SJSA1 (cell line): ENCODE results near the gene NEK10. TPM values are rescaled to one million over a fixed set of nuclear protein-coding genes. Genes with fewer than 3 reads are reported as not detected.
"Not testable (repeated sequence)": the region's sequence is repeated elsewhere in the genome, so short reads cannot be mapped to it uniquely, and the experiment has no call there.

Experiments
- DNase-seq, 2 experiments: peaks; one replicate each; pipeline ENCODE4 v3.0.0-alpha.2; 2015 to 2020; ENCODE audit warnings: low spot score in 2 of 2, low read depth in 1 of 2
- H3K27ac ChIP-seq: fragments of 250-450 bp; sonication (Bioruptor Pico); 2 replicates; pipeline ENCODE4 v1.5.1; 2020; ENCODE audit warnings: mild to moderate bottlenecking, moderate library complexity
- H3K27me3 ChIP-seq: fragments of 250-450 bp; sonication (Bioruptor Pico); replicated peaks from 2 replicates; pipeline ENCODE4 v1.5.1; 2020; ENCODE audit warnings: mild to moderate bottlenecking, moderate library complexity
- H3K36me3 ChIP-seq: fragments of 250-450 bp; sonication (Bioruptor Pico); 2 replicates; pipeline ENCODE4 v1.5.1; 2020; ENCODE audit warnings: mild to moderate bottlenecking
- H3K4me1 ChIP-seq: fragments of 250-450 bp; sonication (Bioruptor Pico); replicated peaks from 2 replicates; pipeline ENCODE4 v1.6.1; 2021; ENCODE audit warnings: mild to moderate bottlenecking
- H3K4me3 ChIP-seq: fragments of 250-450 bp; sonication (Bioruptor Pico); 2 replicates; pipeline ENCODE4 v1.5.1; 2020; ENCODE audit warnings: mild to moderate bottlenecking
- H3K9me3 ChIP-seq: fragments of 250-450 bp; sonication (Bioruptor Pico); replicated peaks from 2 replicates; pipeline ENCODE4 v1.5.1; 2020; ENCODE audit warnings: mild to moderate bottlenecking
- total RNA-seq: library from RNA; depleted of rRNA; stranded (reverse); fragments of >200 nt; shearing (Covaris generic); gene quantifications from 2 replicates; pipeline ENCODE4 v1.2.3, GENCODE V29; 2014

The NEK10 gene
- total RNA-seq, 1 experiment from 2014 or later = 1.8 TPM

GRCh38 chr3:27317096-27317495 lies 52.1 kb downstream of the NEK10 start:
- H3K4me1 ChIP-seq = peaks cover 3% of the 10 kb centered on the region
- no peak overlapping the region for H3K27ac ChIP-seq
- DNase-seq = no peak
- H3K4me3 ChIP-seq = no peak overlapping the region
- no peaks in the 10 kb centered on the region for H3K27me3 ChIP-seq
- H3K9me3 ChIP-seq = no peaks in the 10 kb centered on the region
- H3K36me3 ChIP-seq = no peaks in the 10 kb centered on the region

GRCh38 chr3:27315003-27315402 lies 54.2 kb downstream of the NEK10 start:
- Histone ChIP-seq H3K4me1 (peaks cover 20% of the 10 kb centered on the region), H3K9me3 (no peaks in the 10 kb centered on the region), H3K27me3 (no peaks in the 10 kb centered on the region), H3K36me3 (no peaks in the 10 kb centered on the region), H3K27ac (no peak overlapping the region), H3K4me3 (no peak overlapping the region)
- no peak for DNase-seq

DNA sequence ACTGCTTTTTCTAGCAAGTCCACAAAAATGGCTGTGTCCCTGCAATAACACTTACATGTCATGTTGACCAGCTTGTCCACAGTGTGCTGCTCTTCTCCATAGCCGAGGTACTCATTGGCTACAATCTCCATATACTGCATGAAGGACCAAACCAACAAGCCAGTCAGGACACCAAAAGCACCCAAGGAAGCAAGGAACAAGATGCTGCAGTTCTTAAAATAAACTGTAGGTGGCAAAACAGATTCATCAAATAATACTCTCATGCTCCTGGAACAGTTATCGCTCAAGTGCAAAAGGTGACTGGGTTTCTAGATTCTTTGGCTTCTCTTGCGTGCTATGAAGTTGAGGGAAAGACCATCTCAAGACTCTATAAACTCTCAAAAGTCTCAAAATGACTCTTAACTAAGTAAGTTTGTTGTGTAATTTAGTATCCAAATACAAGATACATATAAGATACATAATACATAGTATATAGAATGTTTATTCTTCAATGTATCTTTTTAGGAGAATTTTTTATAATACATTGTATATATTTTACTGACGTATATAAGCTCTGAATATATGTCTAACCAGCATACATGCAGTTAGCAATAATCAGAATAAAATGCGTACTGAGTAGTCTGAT lies 57.0 kb downstream of the NEK10 start:
- DNase-seq = peak in 1 of 2 experiments; percentile 78
- Histone ChIP-seq H3K27me3 (no peaks in the 10 kb centered on the region), H3K4me1 (peaks cover 20% of the 10 kb centered on the region), H3K27ac (peak overlapping the region; percentile 58), H3K9me3 (no peaks in the 10 kb centered on the region), H3K36me3 (no peaks in the 10 kb centered on the region), H3K4me3 (no peak overlapping the region)

DNA sequence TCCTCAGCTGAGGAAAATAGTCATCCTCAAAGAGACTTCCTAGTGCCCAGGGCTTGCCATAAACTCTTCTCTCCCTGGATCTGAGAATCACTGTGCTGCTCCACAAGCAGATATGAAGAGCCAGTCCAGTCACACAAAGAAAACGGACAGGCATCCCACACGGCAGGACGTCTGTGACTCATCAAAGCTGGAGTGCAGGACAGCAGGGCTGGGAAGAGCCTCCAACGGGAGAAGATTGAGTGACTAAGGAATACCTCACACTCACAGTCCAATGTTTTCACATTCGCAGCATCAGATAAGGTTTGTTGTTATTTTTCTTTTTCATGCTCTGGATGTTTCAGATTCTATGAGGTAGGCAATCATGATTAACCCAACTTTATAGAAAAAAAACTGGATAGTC lies 57.8 kb downstream of the NEK10 start:
- DNase-seq = peak; percentile 92
- H3K27me3 ChIP-seq = no peaks in the 10 kb centered on the region
- peak overlapping the region; percentile 58 for H3K27ac ChIP-seq
- H3K4me3 ChIP-seq = no peak overlapping the region
- no peaks in the 10 kb centered on the region for H3K36me3 ChIP-seq
- no peaks in the 10 kb centered on the region for H3K9me3 ChIP-seq
- H3K4me1 ChIP-seq = peaks cover 20% of the 10 kb centered on the region

DNA sequence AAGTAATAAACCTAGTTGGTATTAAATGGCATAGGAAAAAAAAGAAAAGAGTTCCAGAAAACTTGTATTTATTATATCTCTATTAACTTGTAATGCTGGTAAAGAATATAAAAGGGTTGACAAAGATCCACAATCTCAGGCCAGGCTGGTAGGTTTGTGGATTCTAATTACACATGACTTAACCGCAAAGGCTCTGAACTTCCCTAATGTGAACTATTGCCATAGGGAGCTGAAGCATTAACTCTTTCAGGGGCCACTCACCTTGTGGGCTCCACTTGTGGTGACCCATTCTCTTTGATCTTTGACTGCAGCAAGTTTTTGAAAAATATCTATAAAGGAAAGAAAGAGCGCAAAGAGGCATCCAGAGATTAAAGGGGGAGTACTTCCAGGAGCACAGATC lies 58.5 kb downstream of the NEK10 start:
- peaks cover 20% of the 10 kb centered on the region for H3K4me1 ChIP-seq
- DNase-seq = no peak
- no peaks in the 10 kb centered on the region for H3K9me3 ChIP-seq
- no peaks in the 10 kb centered on the region for H3K36me3 ChIP-seq
- no peak overlapping the region for H3K4me3 ChIP-seq
- peak overlapping the region; percentile 58 for H3K27ac ChIP-seq
- no peaks in the 10 kb centered on the region for H3K27me3 ChIP-seq

DNA sequence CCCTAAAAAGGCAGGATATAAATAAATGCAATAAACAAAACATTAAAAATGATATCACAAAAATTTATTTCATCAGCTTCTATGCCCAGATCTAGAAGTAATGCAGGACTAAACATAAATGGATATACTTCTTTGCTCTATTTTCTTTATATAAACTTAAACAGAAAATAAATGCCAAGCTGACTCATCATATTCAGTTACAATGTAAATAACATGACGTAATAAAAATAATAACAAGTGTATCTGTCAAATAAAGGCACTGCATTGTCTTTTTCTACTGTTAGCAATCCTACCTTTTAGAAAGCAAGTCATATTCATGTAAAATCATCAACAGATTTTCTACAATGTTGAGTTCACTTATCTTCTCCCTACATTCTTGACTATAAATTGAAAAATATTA lies 61.6 kb downstream of the NEK10 start:
- no peak for DNase-seq
- Histone ChIP-seq H3K36me3 (no peaks in the 10 kb centered on the region), H3K27ac (no peak overlapping the region), H3K27me3 (no peaks in the 10 kb centered on the region), H3K9me3 (no peaks in the 10 kb centered on the region), H3K4me1 (peaks cover 20% of the 10 kb centered on the region), H3K4me3 (no peak overlapping the region)

DNA sequence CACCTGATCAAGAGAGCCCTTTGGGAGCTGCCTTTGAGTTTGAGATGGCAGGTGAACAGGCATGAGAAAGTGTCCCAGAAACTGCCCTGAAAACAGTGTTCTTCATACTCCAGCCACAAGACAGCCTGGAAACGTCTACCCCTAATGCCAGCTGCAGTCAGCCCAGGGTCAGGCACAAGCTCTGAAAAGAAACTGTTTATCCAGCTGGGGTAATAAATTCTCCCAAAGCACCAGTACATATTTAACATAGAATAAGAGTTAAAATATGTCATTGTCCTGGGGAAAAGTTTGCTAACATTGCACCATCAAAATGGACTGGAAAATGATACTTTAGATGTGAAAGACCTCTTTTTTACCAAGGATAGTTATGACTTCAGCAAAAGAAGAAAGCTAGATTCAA lies 66.3 kb downstream of the NEK10 start:
- no peaks in the 10 kb centered on the region for H3K36me3 ChIP-seq
- no peaks in the 10 kb centered on the region for H3K4me1 ChIP-seq
- H3K27me3 ChIP-seq = no peaks in the 10 kb centered on the region
- H3K9me3 ChIP-seq = no peaks in the 10 kb centered on the region
- DNase-seq = no peak
- H3K27ac ChIP-seq = no peak overlapping the region
- H3K4me3 ChIP-seq = no peak overlapping the region

DNA sequence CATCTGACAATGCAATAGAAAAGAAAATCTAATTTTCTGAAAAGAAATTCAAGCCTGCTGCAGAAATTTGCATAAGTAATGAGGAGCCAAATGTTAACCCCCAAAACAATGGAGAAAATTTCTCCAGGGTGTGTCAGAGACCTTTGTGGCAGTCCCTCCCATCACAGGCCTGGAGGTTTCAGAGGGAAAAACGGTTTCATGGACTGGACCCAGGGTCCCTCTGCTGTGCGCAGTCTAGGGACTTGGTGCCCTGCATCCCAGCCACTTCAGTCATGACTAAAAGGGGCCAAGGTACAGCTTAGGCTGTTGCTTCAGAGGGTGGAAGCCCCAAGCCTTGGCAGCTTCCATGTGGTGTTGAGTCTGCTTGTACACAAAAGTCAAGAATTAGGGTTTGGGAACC lies 70.2 kb downstream of the NEK10 start:
- H3K4me3 ChIP-seq = not testable (repeated sequence)

DNA sequence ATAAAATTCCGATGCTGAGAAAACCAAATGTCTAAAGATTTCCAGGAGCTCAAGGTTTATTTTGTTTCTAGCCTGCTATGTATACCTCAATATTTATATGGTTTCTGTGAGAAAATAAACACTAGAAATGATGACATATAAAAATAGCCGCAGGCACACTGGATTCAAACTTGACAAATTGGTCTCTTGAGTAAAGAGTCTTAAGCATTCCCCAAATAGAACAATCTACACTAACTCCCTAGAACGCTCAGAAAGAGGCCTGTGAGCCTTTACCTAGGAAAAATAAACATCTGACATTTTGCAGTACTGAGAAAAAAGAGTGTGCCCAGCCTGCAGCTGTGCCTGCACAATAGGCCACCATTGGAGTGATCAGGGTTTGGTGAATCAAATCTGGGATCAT lies 75.2 kb downstream of the NEK10 start:
- Histone ChIP-seq H3K4me3 (no peak overlapping the region), H3K27ac (peak overlapping the region; percentile 15; the same call in 1 of the 2 replicates), H3K9me3 (no peaks in the 10 kb centered on the region), H3K36me3 (no peaks in the 10 kb centered on the region), H3K4me1 (peaks cover 20% of the 10 kb centered on the region), H3K27me3 (no peaks in the 10 kb centered on the region)
- peak; percentile 40 to 78 for DNase-seq

More for the DNA sequence above, 70.2 kb downstream of the NEK10 start:
- H3K27ac ChIP-seq, DNase-seq, H3K27me3 ChIP-seq, H3K9me3 ChIP-seq, H3K4me1 ChIP-seq, H3K36me3 ChIP-seq: not testable (repeated sequence)

- DNase-seq = no peak
- H3K27ac ChIP-seq = no peak overlapping the region
These were observed 78.4 kb downstream of the NEK10 start for GRCh38 chr3:27290760-27291159.

GRCh38 chr3:27289769-27290413 lies 79.3 kb downstream of the NEK10 start:
- DNase-seq = no peak
- no peaks in the 10 kb centered on the region for H3K9me3 ChIP-seq
- H3K4me1 ChIP-seq = peaks cover 20% of the 10 kb centered on the region
- H3K4me3 ChIP-seq = no peak overlapping the region
- no peak overlapping the region for H3K27ac ChIP-seq
- no peaks in the 10 kb centered on the region for H3K27me3 ChIP-seq
- no peaks in the 10 kb centered on the region for H3K36me3 ChIP-seq

More at GRCh38 chr3:27290760-27291159, 78.4 kb downstream of the NEK10 start:
- Histone ChIP-seq H3K9me3 (no peaks in the 10 kb centered on the region), H3K36me3 (no peaks in the 10 kb centered on the region), H3K27me3 (no peaks in the 10 kb centered on the region), H3K4me1 (peaks cover 20% of the 10 kb centered on the region), H3K4me3 (no peak overlapping the region)

- Histone ChIP-seq H3K9me3 (no peaks in the 10 kb centered on the region), H3K27ac (no peak overlapping the region), H3K36me3 (no peaks in the 10 kb centered on the region), H3K4me1 (peaks cover 8% of the 10 kb centered on the region; the same call in 1 of the 2 replicates), H3K4me3 (no peak overlapping the region), H3K27me3 (no peaks in the 10 kb centered on the region)
- no peak for DNase-seq
These were observed 82.1 kb downstream of the NEK10 start for GRCh38 chr3:27287052-27287451.

- not testable (repeated sequence) for H3K4me3 ChIP-seq
These were observed 82.7 kb downstream of the NEK10 start for GRCh38 chr3:27286467-27286866.

DNA sequence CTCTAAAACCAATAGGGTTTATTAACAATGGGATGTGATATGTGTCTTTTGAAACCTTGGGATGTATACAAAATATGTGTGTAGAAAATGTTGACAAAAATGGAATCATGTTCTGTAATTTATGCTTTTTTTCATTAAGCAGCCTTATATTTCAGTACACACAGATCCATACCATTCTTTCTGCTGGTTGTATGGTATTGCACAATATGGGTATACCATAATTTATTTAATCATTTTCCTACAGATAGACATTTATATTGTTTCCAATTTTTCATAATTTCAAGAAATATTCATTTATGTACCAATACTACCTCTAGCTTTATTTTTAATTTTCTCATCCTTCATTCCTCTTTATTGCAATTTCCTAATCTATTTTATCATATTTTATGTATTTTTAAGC lies 83.5 kb downstream of the NEK10 start:
- no peak for DNase-seq
- H3K27me3 ChIP-seq = no peaks in the 10 kb centered on the region
- no peaks in the 10 kb centered on the region for H3K36me3 ChIP-seq
- H3K4me3 ChIP-seq = no peak overlapping the region
- no peaks in the 10 kb centered on the region for H3K9me3 ChIP-seq
- peaks cover 8% of the 10 kb centered on the region; the same call in 1 of the 2 replicates for H3K4me1 ChIP-seq
- H3K27ac ChIP-seq = no peak overlapping the region

More at GRCh38 chr3:27286467-27286866, 82.7 kb downstream of the NEK10 start:
- H3K27me3 ChIP-seq, H3K27ac ChIP-seq, DNase-seq, H3K9me3 ChIP-seq, H3K4me1 ChIP-seq, H3K36me3 ChIP-seq: not testable (repeated sequence)
